Measurements from ENCODE around the gene FADD. TPM values are rescaled to one million over a fixed set of nuclear protein-coding genes. Genes with fewer than 3 reads are reported as not detected.
A peak's percentile ranks its signal among the peaks of the same experiment; 100 is the strongest.

FADD gene
- total RNA-seq, 2 donors from 2014 or later: 9.1 to 14.2 TPM

- Histone ChIP-seq H3K27me3 (no peaks in the 10 kb centered on the region), H3K9me3 (no peaks in the 10 kb centered on the region), H3K4me3 (peak overlapping the region in 1 of 2 donors; percentile 90), H3K4me1 (peaks cover 26% of the 10 kb centered on the region), H3K27ac (peak overlapping the region in 3 of 4 donors; percentile 38 to 95 (median 89)), H3K36me3 (replicated peaks in 1 of 2; ENCODE audit: insufficient read depth in 1 of 2, low read depth in 2 of 2) (peaks cover 0 to 4% of the 10 kb centered on the region in 2 donors)
- DNase-seq: no peak
- no peak for ATAC-seq
- intact Hi-C loops (cut with DNase I): no loop called here
- 69 to 74% methylated on average over 29 of the region's 29 CpGs for WGBS, 2 donors
- no peak for TF ChIP-seq POLR2A (IDR thresholded peaks at IDR 0.05)
- TF ChIP-seq CTCF (IDR thresholded peaks at IDR 0.05): no peak
Observed at GRCh38 chr11:70201882-70202861, 924 bp upstream of the FADD start.

DNA sequence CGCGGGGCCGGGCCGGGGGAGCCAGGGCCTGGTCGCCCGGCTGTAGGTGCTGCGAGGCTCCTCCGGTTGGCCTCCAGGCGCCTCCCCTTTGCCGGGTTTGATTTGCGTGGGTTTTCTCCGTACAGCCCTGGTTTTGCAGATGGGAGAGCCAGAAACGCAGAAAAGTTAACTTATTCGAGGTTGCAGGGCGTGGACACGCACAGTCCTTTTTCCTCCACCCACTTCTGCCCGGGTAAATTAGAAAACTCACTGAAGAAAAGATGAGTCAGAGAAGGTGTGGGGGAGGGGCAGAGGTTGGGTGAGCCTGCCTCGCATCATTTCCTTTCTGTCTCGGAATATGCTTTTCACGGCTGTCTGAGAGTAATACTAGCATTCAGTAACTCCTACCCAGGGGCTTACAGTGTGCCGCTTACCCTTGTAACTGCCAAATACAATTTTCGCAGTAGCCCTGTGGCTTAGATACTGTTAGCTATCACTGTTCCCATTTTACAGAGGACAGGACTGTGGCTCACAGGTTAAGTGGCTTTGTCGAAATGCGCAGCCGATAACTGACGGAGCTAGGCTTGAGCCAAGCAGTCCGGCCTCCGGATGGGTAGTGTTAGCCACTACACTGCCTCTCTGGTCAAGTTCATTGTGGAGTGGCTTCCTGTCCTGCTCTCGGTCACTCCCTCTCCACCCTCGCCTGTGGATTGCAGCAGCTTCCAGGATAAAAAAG is 812 bp downstream of the FADD start:
- H3K4me1 ChIP-seq: peaks cover 26% of the 10 kb centered on the region
- WGBS, 2 donors: 3 to 7% methylated on average over 19 to 30 of the region's 30 CpGs
- H3K4me3 ChIP-seq: peak overlapping the region; percentile 90

DNA sequence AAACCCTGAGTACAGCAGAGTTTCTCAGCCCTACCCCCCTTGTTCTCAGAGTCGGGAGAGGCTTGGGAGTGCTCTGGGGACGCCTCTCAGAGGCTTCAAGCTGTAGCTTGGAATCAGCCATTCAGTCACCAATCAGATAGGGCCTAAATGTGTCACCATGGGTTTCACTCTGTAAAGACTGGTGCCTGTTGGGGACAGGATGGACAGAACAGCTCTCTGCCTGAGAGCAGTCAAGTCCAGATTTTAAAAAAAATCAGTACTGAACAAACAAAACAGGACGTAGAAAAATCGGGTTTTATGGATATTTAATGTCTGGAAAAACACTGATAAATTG is 1.3 kb downstream of the FADD start:
- Histone ChIP-seq H3K27ac (peak overlapping the region in 3 of 4 donors; percentile 81 to 95 (median 89)), H3K4me3 (no peak overlapping the region)
- intact Hi-C loops (cut with DNase I): no loop called here

More for the DNA sequence above, 812 bp downstream of the FADD start:
- peak; percentile 64 to 78 (median 70) for DNase-seq
- intact Hi-C loops (cut with DNase I): no loop called here
- Histone ChIP-seq H3K9me3 (no peaks in the 10 kb centered on the region), H3K36me3 (replicated peaks in 1 of 2; ENCODE audit: insufficient read depth in 1 of 2, low read depth in 2 of 2) (peaks cover 3 to 4% of the 10 kb centered on the region in 2 donors), H3K27ac (peak overlapping the region; percentile 72 to 95 (median 85)), H3K27me3 (no peaks in the 10 kb centered on the region)
- TF ChIP-seq POLR2A (IDR thresholded peaks at IDR 0.05) (peak in 2 of 3 donors; percentile 21 to 28), CTCF (IDR thresholded peaks at IDR 0.05) (no peak)
- peak; percentile 34 for ATAC-seq

DNA sequence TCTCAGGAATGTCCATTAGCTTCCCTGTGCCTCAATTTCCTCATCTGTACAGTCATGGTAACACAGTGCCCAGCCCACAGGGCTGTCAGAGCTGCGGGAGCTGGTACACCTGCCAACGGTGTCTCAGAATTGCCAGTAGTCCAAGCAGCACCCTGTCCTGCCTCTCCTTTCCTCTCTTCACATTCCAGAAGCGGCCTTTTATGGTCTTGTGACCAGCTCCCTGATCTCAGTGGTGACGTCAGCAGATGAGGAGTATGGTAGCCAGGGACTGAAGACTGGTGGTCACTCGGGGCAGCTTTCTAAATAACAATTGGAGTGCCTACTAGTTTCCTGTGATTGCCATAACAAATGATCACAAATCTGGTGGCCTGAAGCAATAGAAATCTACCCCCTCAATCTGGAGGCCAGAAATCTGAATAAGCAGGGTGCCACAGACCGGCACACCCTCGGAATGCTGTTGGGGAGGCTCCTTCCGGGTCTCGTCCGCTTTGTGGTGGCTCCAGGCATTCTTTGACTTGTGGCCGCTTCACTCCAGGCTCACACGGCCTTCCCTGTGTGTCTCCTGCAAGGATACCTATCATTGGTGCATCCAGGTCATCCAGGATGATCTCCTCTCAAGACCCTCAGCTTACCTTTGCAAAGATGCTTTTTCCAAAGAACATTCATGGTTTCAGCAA is 2.1 kb downstream of the FADD start:
- TF ChIP-seq CTCF (IDR thresholded peaks at IDR 0.05) (no peak), POLR2A (IDR thresholded peaks at IDR 0.05) (no peak)
- H3K4me3 ChIP-seq: no peak overlapping the region
- 84 to 88% methylated on average over 12 of the region's 12 CpGs for WGBS, 2 donors

More for the DNA sequence above, 1.3 kb downstream of the FADD start:
- WGBS, 2 donors: 17 to 18% methylated on average over 4 of the region's 4 CpGs
- Histone ChIP-seq H3K4me1 (peaks cover 26% of the 10 kb centered on the region), H3K36me3 (replicated peaks in 1 of 2; ENCODE audit: insufficient read depth in 1 of 2, low read depth in 2 of 2) (peaks cover 3 to 4% of the 10 kb centered on the region in 2 donors), H3K27me3 (no peaks in the 10 kb centered on the region), H3K9me3 (no peaks in the 10 kb centered on the region)
- no peak for ATAC-seq
- TF ChIP-seq CTCF (IDR thresholded peaks at IDR 0.05) (no peak), POLR2A (IDR thresholded peaks at IDR 0.05) (no peak)
- DNase-seq: no peak

More for the DNA sequence above, 2.1 kb downstream of the FADD start:
- H3K27ac ChIP-seq: no peak overlapping the region
- H3K9me3 ChIP-seq: no peaks in the 10 kb centered on the region
- DNase-seq (no peak), ATAC-seq (no peak)
- peaks cover 26% of the 10 kb centered on the region for H3K4me1 ChIP-seq
- H3K36me3 ChIP-seq (replicated peaks in 1 of 2; ENCODE audit: insufficient read depth in 1 of 2, low read depth in 2 of 2): peaks cover 3 to 4% of the 10 kb centered on the region in 2 donors
- intact Hi-C loops (cut with DNase I): no loop called here
- no peaks in the 10 kb centered on the region for H3K27me3 ChIP-seq

All from body of pancreas (tissue), 4 donors.